ENCODE measurements around the gene NECTIN1.
A peak's percentile ranks its signal among the peaks of the same experiment; 100 is the strongest.

NECTIN1 gene

GRCh38 chr11:119743006-119743405, 14.0 kb upstream of the NECTIN1 start (continued):
- TF ChIP-seq SNAI2 (CRISPR knock-in tag; IDR thresholded peaks at IDR 0.05) = no peak
- TF ChIP-seq ZFP3 (CRISPR knock-in tag; IDR thresholded peaks at IDR 0.05) = no peak

- ATAC-seq = peak; percentile 58
- no peak for TF ChIP-seq PATZ1 (CRISPR knock-in tag; IDR thresholded peaks at IDR 0.05; ENCODE audit: borderline replicate concordance)
- TF ChIP-seq ISL1 (CRISPR knock-in tag; IDR thresholded peaks at IDR 0.05) = no peak
- no peak for TF ChIP-seq PPARA (CRISPR knock-in tag; IDR thresholded peaks at IDR 0.05; ENCODE audit: borderline replicate concordance)
- no peak for TF ChIP-seq ESRRG (CRISPR knock-in tag; IDR thresholded peaks at IDR 0.05)
- no peak for TF ChIP-seq CREB5 (CRISPR knock-in tag; IDR thresholded peaks at IDR 0.05; ENCODE audit: low read depth)
- TF ChIP-seq ZNF70 (CRISPR knock-in tag; IDR thresholded peaks at IDR 0.05) = no peak
- TF ChIP-seq SNAI2 (CRISPR knock-in tag; IDR thresholded peaks at IDR 0.05) = no peak
- no peak for TF ChIP-seq ZFP30 (CRISPR knock-in tag; IDR thresholded peaks at IDR 0.05)
- TF ChIP-seq CSRNP3 (CRISPR knock-in tag; IDR thresholded peaks at IDR 0.05) = no peak
- TF ChIP-seq BACH2 (CRISPR knock-in tag; IDR thresholded peaks at IDR 0.05; ENCODE audit: borderline replicate concordance) = no peak
- TF ChIP-seq OSR1 (CRISPR knock-in tag; IDR thresholded peaks at IDR 0.05) = no peak
- no peak for TF ChIP-seq CSDC2 (CRISPR knock-in tag; IDR thresholded peaks at IDR 0.05)
- no peak for TF ChIP-seq ZC3H10 (CRISPR knock-in tag; IDR thresholded peaks at IDR 0.05)
- no peak for TF ChIP-seq TOX (CRISPR knock-in tag; IDR thresholded peaks at IDR 0.05; ENCODE audit: borderline replicate concordance)
- no peak for TF ChIP-seq ZNF565 (CRISPR knock-in tag; conservative IDR thresholded peaks at IDR 0.05; ENCODE audit: low read depth)
- TF ChIP-seq RARB (CRISPR knock-in tag; IDR thresholded peaks at IDR 0.05) = no peak
- no peak for TF ChIP-seq ZNF8 (CRISPR knock-in tag; IDR thresholded peaks at IDR 0.05)
- TF ChIP-seq POU6F1 (CRISPR knock-in tag; IDR thresholded peaks at IDR 0.05; ENCODE audit: borderline replicate concordance, low read depth) = no peak
- TF ChIP-seq TCF4 (CRISPR knock-in tag; IDR thresholded peaks at IDR 0.05; ENCODE audit: borderline replicate concordance) = no peak
These were observed 13.4 kb upstream of the NECTIN1 start for GRCh38 chr11:119742263-119742861.

GRCh38 chr11:119741369-119742262, 12.6 kb upstream of the NECTIN1 start:
- ATAC-seq = peak; percentile 27; the same call in 1 of the 3 replicates

More at GRCh38 chr11:119741369-119742262, 12.6 kb upstream of the NECTIN1 start:
- TF ChIP-seq PPARA (CRISPR knock-in tag; IDR thresholded peaks at IDR 0.05; ENCODE audit: borderline replicate concordance) (no peak), ZNF8 (CRISPR knock-in tag; IDR thresholded peaks at IDR 0.05) (no peak), TOX (CRISPR knock-in tag; IDR thresholded peaks at IDR 0.05; ENCODE audit: borderline replicate concordance) (no peak), PATZ1 (CRISPR knock-in tag; IDR thresholded peaks at IDR 0.05; ENCODE audit: borderline replicate concordance) (no peak), ZNF565 (CRISPR knock-in tag; conservative IDR thresholded peaks at IDR 0.05; ENCODE audit: low read depth) (no peak), BACH2 (CRISPR knock-in tag; IDR thresholded peaks at IDR 0.05; ENCODE audit: borderline replicate concordance) (no peak), ARNTL (CRISPR knock-in tag; IDR thresholded peaks at IDR 0.05; ENCODE audit: borderline replicate concordance, low read depth) (no peak), RARB (CRISPR knock-in tag; IDR thresholded peaks at IDR 0.05) (no peak), CSRNP3 (CRISPR knock-in tag; IDR thresholded peaks at IDR 0.05) (no peak), ESRRG (CRISPR knock-in tag; IDR thresholded peaks at IDR 0.05) (no peak), ZC3H10 (CRISPR knock-in tag; IDR thresholded peaks at IDR 0.05) (no peak), ZFP3 (CRISPR knock-in tag; IDR thresholded peaks at IDR 0.05) (no peak), GLIS3 (CRISPR knock-in tag; IDR thresholded peaks at IDR 0.05) (no peak), SNAI2 (CRISPR knock-in tag; IDR thresholded peaks at IDR 0.05) (no peak)

Data from SK-N-SH treated with all-trans-retinoic acid at 6 μM for 48 hours (cell line).